ENCODE measurements around the gene PPP6R2.

The PPP6R2 gene

DNA sequence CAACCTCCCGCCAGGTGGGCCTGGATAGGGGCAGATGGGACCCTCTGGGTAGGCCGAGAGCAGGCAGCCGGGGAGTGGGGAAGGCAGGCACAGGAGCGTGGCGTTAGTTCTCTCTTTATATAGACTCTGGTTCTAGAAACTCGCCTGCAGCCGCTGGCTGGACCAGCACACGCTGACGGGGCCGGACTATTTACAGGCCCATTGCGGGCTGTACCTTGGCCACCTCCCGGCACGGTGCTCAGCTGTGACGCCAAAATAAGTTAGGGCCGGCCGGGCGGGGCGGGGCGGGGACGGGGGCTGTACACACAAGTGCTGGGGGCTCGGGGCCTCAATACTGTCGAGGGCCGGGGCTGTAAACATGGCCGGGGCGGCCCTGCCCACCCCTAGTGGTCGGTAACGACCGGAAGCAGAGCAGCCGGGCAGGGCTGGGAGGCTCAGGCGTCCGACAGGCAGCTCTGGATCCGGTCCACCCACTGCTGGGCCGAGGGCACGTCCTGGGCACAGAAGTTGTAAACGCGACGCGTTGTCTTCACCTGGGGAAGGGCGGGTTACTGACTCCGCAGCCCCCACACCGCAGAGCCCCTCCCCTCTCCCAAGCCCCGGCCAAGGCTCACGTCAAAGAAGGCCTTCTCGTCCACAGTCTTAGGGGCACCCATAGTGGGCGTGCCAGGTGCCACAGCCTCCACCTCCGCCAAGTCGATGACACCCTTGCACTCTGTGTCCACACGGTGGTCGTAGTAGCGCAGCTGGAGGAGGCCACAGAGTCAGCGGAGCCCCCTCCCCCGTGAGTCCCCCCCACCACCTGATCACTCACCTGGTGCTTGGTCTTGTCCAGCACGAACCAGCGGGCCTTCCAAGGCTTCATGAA lies 103.8 kb downstream of the PPP6R2 start:
- H3K36me3 ChIP-seq (replicated peaks) = peaks cover 43% of the 10 kb centered on the region
- no peak overlapping the region for H3K4me3 ChIP-seq (ENCODE audit: low read depth, low read length)
- no peak overlapping the region for H3K27ac ChIP-seq
- no peaks in the 10 kb centered on the region for H3K27me3 ChIP-seq (replicated peaks)
- TF ChIP-seq, protein P1, sequence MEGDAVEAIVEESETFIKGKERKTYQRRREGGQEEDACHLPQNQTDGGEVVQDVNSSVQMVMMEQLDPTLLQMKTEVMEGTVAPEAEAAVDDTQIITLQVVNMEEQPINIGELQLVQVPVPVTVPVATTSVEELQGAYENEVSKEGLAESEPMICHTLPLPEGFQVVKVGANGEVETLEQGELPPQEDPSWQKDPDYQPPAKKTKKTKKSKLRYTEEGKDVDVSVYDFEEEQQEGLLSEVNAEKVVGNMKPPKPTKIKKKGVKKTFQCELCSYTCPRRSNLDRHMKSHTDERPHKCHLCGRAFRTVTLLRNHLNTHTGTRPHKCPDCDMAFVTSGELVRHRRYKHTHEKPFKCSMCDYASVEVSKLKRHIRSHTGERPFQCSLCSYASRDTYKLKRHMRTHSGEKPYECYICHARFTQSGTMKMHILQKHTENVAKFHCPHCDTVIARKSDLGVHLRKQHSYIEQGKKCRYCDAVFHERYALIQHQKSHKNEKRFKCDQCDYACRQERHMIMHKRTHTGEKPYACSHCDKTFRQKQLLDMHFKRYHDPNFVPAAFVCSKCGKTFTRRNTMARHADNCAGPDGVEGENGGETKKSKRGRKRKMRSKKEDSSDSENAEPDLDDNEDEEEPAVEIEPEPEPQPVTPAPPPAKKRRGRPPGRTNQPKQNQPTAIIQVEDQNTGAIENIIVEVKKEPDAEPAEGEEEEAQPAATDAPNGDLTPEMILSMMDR (IDR thresholded peaks at IDR 0.05; ENCODE audit: low read depth, low read length, missing control alignments) = no peak
- in situ Hi-C loops (cut with HindIII; ENCODE audit: low pct_ligation_motif_present, low sequenced_read_pairs) = no loop called here
- DNase-seq = no peak

DNA sequence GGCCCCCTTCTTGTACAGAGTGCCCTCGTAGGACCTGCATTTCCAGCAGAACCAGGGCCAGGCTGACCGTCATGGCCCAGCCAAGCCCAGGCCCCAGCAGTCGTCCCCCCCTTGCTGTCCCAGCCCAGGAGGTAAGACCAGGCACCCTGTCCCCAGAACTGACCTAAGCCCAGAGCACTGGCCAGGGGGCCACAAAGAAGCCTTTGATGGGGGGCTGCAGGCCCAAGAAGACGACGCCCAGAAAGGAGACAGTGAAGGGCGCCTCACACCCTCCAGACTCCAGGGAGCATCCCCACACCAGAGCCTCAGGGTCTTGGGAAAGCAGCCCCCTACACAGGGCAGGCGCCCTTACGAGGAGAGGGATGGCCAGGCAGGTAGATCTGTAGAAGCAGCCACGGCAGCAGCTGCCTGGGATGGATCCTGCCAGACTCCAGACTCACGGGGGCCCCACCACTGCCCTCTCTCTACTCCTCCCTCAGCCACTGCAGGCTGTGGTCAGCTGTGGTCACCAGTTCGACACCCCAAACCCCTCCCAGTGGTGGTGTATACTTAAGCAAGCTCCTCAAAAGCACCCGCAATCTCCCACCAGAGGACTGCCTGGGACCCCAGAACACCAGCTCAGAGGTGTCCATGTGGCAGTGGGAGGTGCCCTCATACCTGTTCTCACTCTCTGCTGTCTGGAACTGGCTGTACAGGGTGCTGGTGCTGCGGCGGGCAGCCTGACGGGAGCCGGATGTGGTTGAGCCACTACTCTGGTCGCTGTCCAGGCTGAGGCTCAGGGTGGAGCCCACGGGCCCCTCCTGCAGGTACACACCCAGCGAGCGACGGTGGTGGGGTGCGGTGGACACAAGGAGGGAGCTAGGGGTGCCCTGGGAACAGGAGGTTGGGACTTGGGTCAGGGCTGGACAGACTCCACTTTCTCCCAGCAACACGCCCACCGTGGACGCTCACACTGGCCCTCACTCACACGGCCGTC lies 104.7 kb downstream of the PPP6R2 start:
- no peaks in the 10 kb centered on the region for H3K27me3 ChIP-seq (replicated peaks)
- no peak for DNase-seq
- no peak overlapping the region for H3K4me3 ChIP-seq (ENCODE audit: low read depth, low read length)
- H3K27ac ChIP-seq = no peak overlapping the region
- TF ChIP-seq, protein P1 (IDR thresholded peaks at IDR 0.05; ENCODE audit: low read depth, low read length, missing control alignments) = no peak
- in situ Hi-C loops (cut with HindIII; ENCODE audit: low pct_ligation_motif_present, low sequenced_read_pairs) = no loop called here
- peaks cover 43% of the 10 kb centered on the region for H3K36me3 ChIP-seq (replicated peaks)

DNA sequence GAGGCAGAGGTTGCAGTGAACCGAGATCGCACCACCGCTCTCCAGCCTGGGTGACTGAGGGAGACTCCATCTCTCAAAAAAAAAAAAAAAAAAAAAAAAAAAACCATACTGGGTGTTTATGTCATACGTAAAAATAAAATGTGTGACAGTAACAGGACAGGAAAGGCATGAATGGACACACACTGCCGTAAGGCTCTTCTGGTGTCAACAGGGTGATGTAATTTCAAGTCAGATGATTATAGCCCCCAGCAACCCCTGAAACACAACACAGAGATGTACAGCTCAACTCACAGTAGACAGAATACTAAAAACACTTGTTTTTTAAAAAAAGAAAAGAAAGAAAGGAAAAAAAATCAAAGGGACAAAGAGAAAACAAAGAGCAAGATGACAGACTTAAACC lies 109.5 kb downstream of the PPP6R2 start:
- Histone ChIP-seq H3K27me3 (replicated peaks) (no peaks in the 10 kb centered on the region), H3K4me3 (ENCODE audit: low read depth, low read length) (no peak overlapping the region), H3K27ac (no peak overlapping the region), H3K36me3 (replicated peaks) (peaks cover 58% of the 10 kb centered on the region)
- in situ Hi-C loops (cut with HindIII; ENCODE audit: low pct_ligation_motif_present, low sequenced_read_pairs) = no loop called here
- DNase-seq = no peak
- TF ChIP-seq, protein P1 (IDR thresholded peaks at IDR 0.05; ENCODE audit: low read depth, low read length, missing control alignments) = no peak

DNA sequence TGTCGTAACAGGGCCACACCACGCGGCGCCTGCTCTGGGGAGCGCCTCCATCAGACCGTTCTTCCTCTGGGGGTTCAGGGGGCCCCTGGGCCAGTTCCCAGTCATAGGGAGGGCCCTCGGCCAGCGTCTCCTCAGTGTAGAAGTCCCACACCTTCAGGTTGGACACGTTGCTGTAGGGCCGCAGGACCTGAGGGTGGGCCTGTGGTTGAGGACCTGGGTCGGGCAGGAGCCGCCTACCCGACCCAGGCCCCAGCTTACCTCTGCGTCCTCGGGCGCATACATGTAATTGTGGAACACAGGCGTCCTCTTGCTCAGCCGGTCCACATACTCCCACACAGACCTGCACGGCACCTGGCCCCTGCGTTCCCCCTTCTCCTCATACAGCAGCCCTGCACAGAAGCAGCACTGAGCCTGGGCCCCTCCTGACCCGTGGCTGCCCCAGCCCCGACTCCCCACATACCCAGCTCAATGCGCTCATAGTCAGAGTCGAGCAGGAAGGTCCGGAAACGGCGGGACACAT lies 111.5 kb downstream of the PPP6R2 start:
- TF ChIP-seq, protein P1 (IDR thresholded peaks at IDR 0.05; ENCODE audit: low read depth, low read length, missing control alignments) = no peak
- Histone ChIP-seq H3K36me3 (replicated peaks) (peaks cover 54% of the 10 kb centered on the region), H3K4me3 (ENCODE audit: low read depth, low read length) (no peak overlapping the region), H3K27ac (no peak overlapping the region), H3K27me3 (replicated peaks) (no peaks in the 10 kb centered on the region)
- no peak for DNase-seq
- in situ Hi-C loops (cut with HindIII; ENCODE audit: low pct_ligation_motif_present, low sequenced_read_pairs) = no loop called here

DNA sequence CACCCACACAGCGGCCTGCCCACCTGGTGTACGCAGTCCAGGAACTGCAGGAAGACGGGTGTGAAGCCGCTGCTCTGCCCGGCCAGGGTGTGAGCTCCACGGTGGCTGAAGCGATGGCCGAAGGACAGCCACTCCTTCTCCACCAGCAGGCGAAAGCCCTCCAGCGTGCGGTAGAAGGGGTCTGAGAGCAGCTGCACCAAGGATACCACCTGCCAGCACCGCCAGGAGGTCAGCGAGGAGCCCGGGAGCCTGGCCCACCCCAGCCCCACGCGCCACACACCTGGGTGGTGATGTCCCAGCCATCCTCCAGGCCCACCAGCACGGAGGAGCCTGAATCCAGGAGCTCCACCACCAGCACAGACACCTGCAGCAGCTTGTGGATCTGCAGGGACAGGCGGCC lies 112.1 kb downstream of the PPP6R2 start:
- in situ Hi-C loops (cut with HindIII; ENCODE audit: low pct_ligation_motif_present, low sequenced_read_pairs) = no loop called here
- H3K36me3 ChIP-seq (replicated peaks) = peaks cover 53% of the 10 kb centered on the region

More for the DNA sequence above, 112.1 kb downstream of the PPP6R2 start:
- TF ChIP-seq, protein P1 (IDR thresholded peaks at IDR 0.05; ENCODE audit: low read depth, low read length, missing control alignments) = no peak
- H3K27me3 ChIP-seq (replicated peaks) = no peaks in the 10 kb centered on the region
- DNase-seq = no peak
- no peak overlapping the region for H3K27ac ChIP-seq
- H3K4me3 ChIP-seq (ENCODE audit: low read depth, low read length) = no peak overlapping the region

Measured in brain microvascular endothelial cell (primary cell).